ENCODE data around the gene NEBL. TPM values are rescaled to one million over a fixed set of nuclear protein-coding genes. Genes with fewer than 3 reads are reported as not detected.
"Not testable (repeated sequence)": the region's sequence is repeated elsewhere in the genome, so short reads cannot be mapped to it uniquely, and the experiment has no call there.

NEBL gene
- 10 to 100 TPM; 25.4 to 92.3 (median 88.0) TPM for polyA plus RNA-seq (ENCODE audit: insufficient read length in 4 of 4)

- DNase-seq (ENCODE audit: low read depth in 4 of 4, low spot score in 3 of 4), result no peak
Observed at GRCh38 chr10:20897146-20897825, at the start of gene NEBL. TSS of gene NEBL (minus strand) at chr10:20897311. CDS start at chr10:20897205, 106 bp downstream.

GRCh38 chr10:20945546-20946332 is 48.6 kb upstream of the NEBL start:
- no peak for DNase-seq (ENCODE audit: low read depth in 4 of 4, low spot score in 3 of 4)

- DNase-seq (ENCODE audit: low read depth in 4 of 4, low spot score in 3 of 4), result no peak
Observed at GRCh38 chr10:20944789-20945502, 47.8 kb upstream of the NEBL start.

- not testable (repeated sequence) for DNase-seq (ENCODE audit: low read depth in 4 of 4, low spot score in 3 of 4)
Observed at GRCh38 chr10:20939414-20939813, 42.3 kb upstream of the NEBL start.

GRCh38 chr10:20936396-20936795 is 39.3 kb upstream of the NEBL start:
- DNase-seq (ENCODE audit: low read depth in 4 of 4, low spot score in 3 of 4), result no peak

- DNase-seq (ENCODE audit: low read depth in 4 of 4, low spot score in 3 of 4), result no peak
Observed at GRCh38 chr10:20935931-20936330, 38.8 kb upstream of the NEBL start.

- DNase-seq (ENCODE audit: low read depth in 4 of 4, low spot score in 3 of 4), result no peak
Observed at GRCh38 chr10:20935301-20935700, 38.2 kb upstream of the NEBL start.

- DNase-seq (ENCODE audit: low read depth in 4 of 4, low spot score in 3 of 4), result no peak
Observed at GRCh38 chr10:20933705-20934104, 36.6 kb upstream of the NEBL start.

GRCh38 chr10:20932606-20933126 is 35.6 kb upstream of the NEBL start:
- no peak for DNase-seq (ENCODE audit: low read depth in 4 of 4, low spot score in 3 of 4)

- no peak for DNase-seq (ENCODE audit: low read depth in 4 of 4, low spot score in 3 of 4)
Observed at GRCh38 chr10:20931156-20931795, 34.2 kb upstream of the NEBL start.

- no peak for DNase-seq (ENCODE audit: low read depth in 4 of 4, low spot score in 3 of 4)
Observed at GRCh38 chr10:20927456-20927855, 30.3 kb upstream of the NEBL start.

GRCh38 chr10:20922451-20922850 is 25.3 kb upstream of the NEBL start:
- DNase-seq (ENCODE audit: low read depth in 4 of 4, low spot score in 3 of 4), result no peak

GRCh38 chr10:20922033-20922432 is 24.9 kb upstream of the NEBL start:
- DNase-seq (ENCODE audit: low read depth in 4 of 4, low spot score in 3 of 4), result no peak

- DNase-seq (ENCODE audit: low read depth in 4 of 4, low spot score in 3 of 4), result no peak
Observed at GRCh38 chr10:20920061-20920460, 22.9 kb upstream of the NEBL start.

- no peak for DNase-seq (ENCODE audit: low read depth in 4 of 4, low spot score in 3 of 4)
Observed at GRCh38 chr10:20919481-20919880, 22.4 kb upstream of the NEBL start.

GRCh38 chr10:20916976-20917375 is 19.9 kb upstream of the NEBL start:
- DNase-seq (ENCODE audit: low read depth in 4 of 4, low spot score in 3 of 4), result no peak

GRCh38 chr10:20912969-20913368 is 15.9 kb upstream of the NEBL start:
- DNase-seq (ENCODE audit: low read depth in 4 of 4, low spot score in 3 of 4), result no peak

GRCh38 chr10:20911626-20912025 is 14.5 kb upstream of the NEBL start:
- DNase-seq (ENCODE audit: low read depth in 4 of 4, low spot score in 3 of 4), result no peak

- no peak for DNase-seq (ENCODE audit: low read depth in 4 of 4, low spot score in 3 of 4)
Observed at GRCh38 chr10:20909801-20910200, 12.7 kb upstream of the NEBL start.

GRCh38 chr10:20908391-20908790 is 11.3 kb upstream of the NEBL start:
- DNase-seq (ENCODE audit: low read depth in 4 of 4, low spot score in 3 of 4), result no peak

Measured in left renal pelvis (tissue), 4 donors.